Measurements from ENCODE around the gene VAPA.

The VAPA gene

DNA sequence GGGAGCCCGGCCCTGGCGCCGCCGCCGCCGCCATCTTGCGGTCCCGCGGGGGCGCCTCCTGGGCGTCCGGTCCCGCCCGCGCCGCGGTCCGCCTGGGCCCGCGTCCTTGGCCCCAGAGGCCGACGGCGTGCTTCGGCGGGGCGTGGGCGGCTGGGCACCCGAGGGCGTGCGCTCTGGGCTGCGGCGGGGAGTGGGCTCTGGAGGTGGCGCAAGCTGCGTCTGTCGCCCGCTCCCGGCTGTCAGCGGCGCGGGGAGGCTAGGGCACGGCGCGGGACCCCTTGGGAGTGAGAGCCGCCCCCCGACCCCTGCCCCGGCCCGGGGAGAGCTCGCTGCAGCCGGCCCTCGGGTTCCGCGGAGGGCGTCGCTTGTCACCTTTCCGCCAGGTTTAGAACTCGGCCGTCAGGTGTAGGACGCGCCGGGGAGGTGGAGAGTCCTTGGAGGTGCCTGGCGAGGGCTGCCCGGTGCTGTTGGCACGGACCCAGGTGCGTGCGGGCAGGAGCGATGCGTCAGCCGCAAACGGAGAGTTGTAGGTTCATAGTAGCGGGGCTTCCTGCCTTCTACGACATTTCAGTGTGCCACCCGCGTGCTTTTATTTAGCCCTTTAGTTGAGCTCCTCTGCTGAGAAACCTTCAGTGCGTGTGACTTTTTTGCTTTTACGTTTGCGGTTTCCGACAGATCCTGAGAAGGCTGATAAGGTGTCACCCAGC is 921 bp downstream of the VAPA start:
- Mint-ChIP-seq H3K4me1 (ENCODE audit: low read depth) (peaks cover 22% of the 10 kb centered on the region), H3K27ac (peak overlapping the region; percentile 85), H3K9me3 (no peaks in the 10 kb centered on the region), H3K36me3 (ENCODE audit: low read depth) (peaks cover 1% of the 10 kb centered on the region), H3K4me3 (peak overlapping the region; percentile 84), H3K27me3 (ENCODE audit: low read depth) (peaks cover under 1% of the 10 kb centered on the region)
- peak; percentile 76 for DNase-seq (ENCODE audit: low spot score)

DNA sequence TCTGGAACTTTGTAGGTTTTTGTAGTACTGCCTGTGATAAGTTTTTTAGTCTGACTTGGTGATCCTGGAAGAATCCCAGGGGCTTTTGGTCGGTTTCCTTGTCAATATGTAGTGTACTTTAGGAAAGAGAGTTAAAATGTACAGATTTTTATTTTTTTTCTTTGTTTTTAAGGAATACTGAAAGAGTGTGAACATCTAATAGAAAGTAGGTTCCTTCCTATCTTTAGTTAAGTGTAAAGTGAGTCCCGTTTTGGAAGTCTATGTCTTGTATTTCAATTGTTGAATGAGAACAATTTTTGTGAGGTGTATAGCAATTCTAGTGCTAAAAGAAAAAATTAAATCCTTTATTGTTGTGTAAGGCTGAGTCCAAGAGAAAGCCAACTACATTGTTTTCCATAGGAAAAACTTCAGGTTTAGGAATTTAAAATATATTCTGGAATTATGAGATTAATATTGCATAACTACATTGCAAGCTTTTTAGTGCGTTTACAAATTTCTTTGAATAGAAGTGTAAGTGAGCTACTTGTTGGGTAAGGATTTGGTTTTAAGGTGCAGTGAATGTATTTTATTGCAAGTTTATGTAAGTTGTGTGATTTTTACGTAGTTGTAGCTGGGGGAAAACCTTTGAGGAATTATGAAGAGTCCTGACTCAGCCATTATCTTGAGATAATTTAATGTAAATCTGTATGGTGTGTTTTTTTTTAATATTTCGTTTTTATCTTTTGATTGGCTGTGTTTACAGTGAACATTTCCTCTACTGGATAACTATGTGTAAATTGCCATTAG is 1.7 kb downstream of the VAPA start:
- H3K4me3 Mint-ChIP-seq = peak overlapping the region; percentile 84
- peak overlapping the region; percentile 85 for H3K27ac Mint-ChIP-seq
- no peaks in the 10 kb centered on the region for H3K27me3 Mint-ChIP-seq (ENCODE audit: low read depth)
- no peak for DNase-seq (ENCODE audit: low spot score)
- H3K36me3 Mint-ChIP-seq (ENCODE audit: low read depth) = peaks cover 1% of the 10 kb centered on the region
- peaks cover 22% of the 10 kb centered on the region for H3K4me1 Mint-ChIP-seq (ENCODE audit: low read depth)
- no peaks in the 10 kb centered on the region for H3K9me3 Mint-ChIP-seq

DNA sequence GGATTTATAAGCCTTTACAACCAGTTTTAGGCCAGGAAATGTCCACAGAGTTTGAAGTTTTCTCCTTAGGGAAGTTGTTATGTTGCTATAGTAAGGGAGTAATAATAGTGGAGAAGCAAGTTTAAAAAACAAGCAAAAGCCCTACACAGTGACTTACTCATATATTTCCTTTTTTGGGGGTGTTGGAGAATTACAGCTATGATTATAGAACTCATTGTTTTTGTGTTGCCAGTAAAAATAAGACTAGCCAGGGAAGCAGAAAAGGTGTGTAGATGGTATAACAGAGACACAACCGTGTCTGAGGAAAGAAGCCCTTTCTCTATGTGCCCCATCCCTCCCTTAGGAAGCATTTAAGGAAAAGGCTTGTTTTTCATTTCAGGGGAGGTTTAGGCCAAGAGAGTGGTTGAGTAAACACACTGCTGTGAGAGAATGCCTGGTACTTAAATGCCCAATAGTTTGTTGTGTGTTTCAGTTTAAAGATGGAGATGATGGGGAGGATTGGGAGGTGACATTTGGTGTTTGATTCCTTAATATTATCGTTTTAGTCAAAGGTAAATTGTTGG is 2.3 kb downstream of the VAPA start:
- H3K9me3 Mint-ChIP-seq = no peaks in the 10 kb centered on the region

DNA sequence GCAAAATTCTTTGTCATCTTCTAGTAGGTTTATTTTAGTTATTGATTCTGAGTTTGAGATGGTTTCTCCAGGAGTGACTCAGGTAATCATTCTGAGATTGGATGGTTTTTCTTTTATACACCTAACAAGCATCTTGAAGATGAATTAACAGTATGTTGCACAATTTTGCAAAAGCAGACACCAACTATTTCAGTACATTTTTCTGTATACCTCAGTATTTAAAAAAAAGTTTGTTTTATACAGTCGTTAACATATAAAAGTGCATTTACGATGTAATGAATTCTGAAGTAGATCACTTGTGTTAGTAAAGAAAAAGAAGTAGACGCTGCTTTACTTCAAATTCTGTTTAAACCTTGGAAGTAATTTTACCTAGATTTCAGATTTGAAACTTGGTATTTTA is 3.0 kb downstream of the VAPA start:
- DNase-seq (ENCODE audit: low spot score) = no peak
- Mint-ChIP-seq H3K27me3 (ENCODE audit: low read depth) (no peaks in the 10 kb centered on the region), H3K4me1 (ENCODE audit: low read depth) (peaks cover 25% of the 10 kb centered on the region), H3K9me3 (no peaks in the 10 kb centered on the region), H3K4me3 (peak overlapping the region; percentile 84), H3K27ac (no peak overlapping the region), H3K36me3 (ENCODE audit: low read depth) (peaks cover 1% of the 10 kb centered on the region)

More for the DNA sequence above, 2.3 kb downstream of the VAPA start:
- Mint-ChIP-seq H3K27ac (peak overlapping the region; percentile 43), H3K27me3 (ENCODE audit: low read depth) (no peaks in the 10 kb centered on the region), H3K36me3 (ENCODE audit: low read depth) (peaks cover 1% of the 10 kb centered on the region), H3K4me1 (ENCODE audit: low read depth) (peaks cover 22% of the 10 kb centered on the region), H3K4me3 (peak overlapping the region; percentile 84)
- no peak for DNase-seq (ENCODE audit: low spot score)

DNA sequence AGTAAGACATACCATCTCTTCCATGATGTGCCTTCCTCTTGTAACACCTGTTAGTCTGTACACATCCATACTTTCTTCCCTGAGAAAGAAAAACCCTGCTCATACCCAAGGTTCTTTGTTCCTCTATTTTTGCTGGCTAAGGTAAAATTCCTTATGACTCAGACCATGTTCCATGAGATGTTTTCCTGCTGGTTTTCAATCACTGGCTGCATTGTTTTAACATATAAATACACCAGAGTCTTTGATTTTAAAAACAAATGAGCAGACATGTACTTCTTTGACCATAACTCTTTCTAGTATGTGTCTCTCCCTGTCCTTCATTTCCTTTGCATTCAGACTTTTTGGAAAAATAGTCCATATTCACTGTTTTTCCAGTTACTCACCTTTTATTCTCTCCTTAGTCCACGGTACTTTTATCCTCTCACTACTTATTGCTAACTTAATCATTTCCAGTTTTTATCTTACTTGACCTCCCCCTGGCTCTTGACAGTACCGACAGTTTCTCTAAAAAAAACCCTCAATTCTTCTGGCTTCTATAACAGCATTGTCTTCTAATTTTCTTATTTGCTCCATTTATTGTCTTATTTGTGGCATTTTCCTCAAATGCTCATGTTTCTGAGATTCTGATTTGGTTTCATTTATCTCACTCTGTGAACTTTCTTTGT is 4.3 kb downstream of the VAPA start:
- H3K9me3 Mint-ChIP-seq = no peaks in the 10 kb centered on the region
- H3K36me3 Mint-ChIP-seq (ENCODE audit: low read depth) = peaks cover 2% of the 10 kb centered on the region
- no peak overlapping the region for H3K4me3 Mint-ChIP-seq
- no peak overlapping the region for H3K27ac Mint-ChIP-seq
- peaks cover 30% of the 10 kb centered on the region for H3K4me1 Mint-ChIP-seq (ENCODE audit: low read depth)
- H3K27me3 Mint-ChIP-seq (ENCODE audit: low read depth) = no peaks in the 10 kb centered on the region
- no peak for DNase-seq (ENCODE audit: low spot score)

DNA sequence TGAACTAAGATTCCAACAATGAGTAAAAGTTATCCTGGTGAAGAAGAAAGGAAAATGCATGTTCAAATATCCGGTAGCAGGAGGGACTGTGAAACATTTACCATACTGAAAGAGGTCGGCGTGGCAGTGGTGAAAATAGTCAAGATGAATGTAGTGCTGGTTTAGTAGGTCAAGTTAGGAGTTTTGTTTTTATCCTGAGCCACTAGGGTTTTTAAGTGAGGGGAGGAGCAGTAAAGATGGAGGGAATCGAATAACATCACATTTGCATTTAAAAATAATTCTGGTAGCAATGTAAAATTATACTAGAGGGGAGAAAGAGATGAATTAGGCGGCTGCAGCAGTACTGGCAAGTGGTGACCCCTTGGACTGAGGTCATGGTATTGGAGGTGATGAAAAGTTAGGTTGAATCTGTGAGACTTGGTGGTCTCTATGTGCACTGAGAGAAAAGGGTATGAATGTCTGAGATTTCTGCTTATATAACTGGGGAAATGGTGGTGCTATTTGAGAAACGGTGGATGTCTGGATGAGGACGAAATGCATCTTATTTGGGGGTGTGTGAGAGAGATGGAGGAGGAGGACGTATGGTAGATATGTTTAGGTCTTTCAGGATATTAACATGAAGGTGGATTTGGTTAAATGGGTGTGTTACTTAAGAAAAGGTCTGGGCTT is 5.9 kb downstream of the VAPA start:
- H3K4me3 Mint-ChIP-seq = no peak overlapping the region
- DNase-seq (ENCODE audit: low spot score) = no peak
- no peaks in the 10 kb centered on the region for H3K9me3 Mint-ChIP-seq
- peaks cover 38% of the 10 kb centered on the region for H3K4me1 Mint-ChIP-seq (ENCODE audit: low read depth)
- no peak overlapping the region for H3K27ac Mint-ChIP-seq
- H3K27me3 Mint-ChIP-seq (ENCODE audit: low read depth) = no peaks in the 10 kb centered on the region
- peaks cover 4% of the 10 kb centered on the region for H3K36me3 Mint-ChIP-seq (ENCODE audit: low read depth)

DNA sequence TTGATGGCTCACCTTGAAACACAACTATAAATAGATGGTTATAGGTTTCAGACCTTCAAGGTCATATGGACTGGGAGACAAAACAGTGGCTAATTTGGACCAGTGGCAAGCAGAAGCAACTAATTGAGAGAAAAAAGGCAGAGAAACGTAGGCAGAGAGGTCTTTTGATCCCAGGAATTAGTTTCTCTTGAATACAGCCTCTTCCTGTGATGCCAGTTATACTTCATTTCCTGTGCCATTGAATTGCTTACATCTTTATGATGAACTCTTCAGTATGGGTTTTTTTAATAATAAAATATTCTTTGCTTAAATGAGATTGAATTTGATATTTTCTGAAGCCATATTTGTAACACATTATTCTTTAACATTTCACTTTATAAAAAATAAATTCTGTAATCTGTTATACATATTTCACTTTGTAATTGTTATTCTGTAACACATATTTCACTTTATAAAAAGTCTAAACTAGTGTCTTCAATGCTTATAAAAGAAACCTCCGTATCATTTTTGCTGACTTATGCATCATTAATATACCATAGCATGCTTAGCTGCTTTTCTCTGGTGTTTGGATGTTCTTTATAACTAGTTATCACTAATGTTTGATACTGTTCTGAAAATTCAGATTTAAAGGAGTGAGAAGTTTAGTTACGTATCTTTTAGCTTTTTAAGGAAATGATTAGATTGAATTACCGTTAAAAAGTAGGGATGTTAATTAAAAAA is 8.9 kb downstream of the VAPA start:
- no peak overlapping the region for H3K27ac Mint-ChIP-seq
- no peaks in the 10 kb centered on the region for H3K9me3 Mint-ChIP-seq
- H3K36me3 Mint-ChIP-seq (ENCODE audit: low read depth) = peaks cover 4% of the 10 kb centered on the region
- no peaks in the 10 kb centered on the region for H3K27me3 Mint-ChIP-seq (ENCODE audit: low read depth)
- no peak for DNase-seq (ENCODE audit: low spot score)
- H3K4me3 Mint-ChIP-seq = no peak overlapping the region
- H3K4me1 Mint-ChIP-seq (ENCODE audit: low read depth) = peaks cover 37% of the 10 kb centered on the region

DNA sequence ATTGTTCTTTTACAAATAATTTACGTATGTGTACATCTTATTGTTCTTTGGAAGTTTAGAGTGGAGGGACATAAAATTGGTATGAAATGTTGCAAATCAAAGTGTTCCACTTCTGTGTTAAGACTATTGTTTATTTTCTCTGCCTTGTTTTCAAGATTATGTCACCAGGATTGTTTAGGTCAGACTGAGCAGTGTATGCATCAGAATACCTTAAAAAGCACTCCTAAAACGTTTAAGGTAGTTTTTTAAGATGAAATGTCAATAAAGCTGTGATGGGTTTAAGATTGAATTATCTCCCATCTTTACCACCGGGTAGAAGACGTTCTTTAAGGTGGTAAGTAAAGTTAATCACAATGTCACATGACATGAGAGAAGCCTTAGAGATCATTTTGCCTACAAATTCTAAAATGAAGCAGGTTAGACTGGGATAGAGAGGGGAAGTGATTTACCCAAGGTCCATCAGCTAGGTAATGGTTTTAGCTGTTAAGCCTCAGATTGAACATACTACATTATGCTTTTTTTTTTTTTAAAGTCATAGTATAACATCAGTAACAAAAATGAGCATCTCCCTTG is 10.6 kb downstream of the VAPA start:
- Mint-ChIP-seq H3K9me3 (no peaks in the 10 kb centered on the region), H3K4me1 (ENCODE audit: low read depth) (peaks cover 47% of the 10 kb centered on the region), H3K27me3 (ENCODE audit: low read depth) (no peaks in the 10 kb centered on the region), H3K36me3 (ENCODE audit: low read depth) (peaks cover 4% of the 10 kb centered on the region), H3K27ac (no peak overlapping the region), H3K4me3 (no peak overlapping the region)
- no peak for DNase-seq (ENCODE audit: low spot score)

DNA sequence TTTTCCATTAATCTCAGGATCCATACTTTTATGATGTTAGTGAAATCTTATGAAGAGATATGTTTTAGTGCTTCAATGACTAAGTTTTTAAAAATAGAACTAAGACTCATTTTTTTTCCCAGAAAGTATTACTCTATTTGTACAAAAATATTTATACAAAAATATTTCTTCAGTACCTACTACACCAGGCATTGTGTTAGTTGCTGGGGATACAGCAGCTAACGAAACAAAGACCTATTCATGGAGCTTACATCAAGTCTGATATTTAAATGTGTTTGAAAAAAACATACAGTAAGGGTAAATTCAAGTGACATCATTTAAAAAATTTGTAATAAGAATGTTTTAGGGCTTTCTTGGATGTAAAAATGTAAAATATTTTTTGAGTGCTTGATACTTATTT is 11.6 kb downstream of the VAPA start:
- no peak overlapping the region for H3K27ac Mint-ChIP-seq
- H3K9me3 Mint-ChIP-seq = no peaks in the 10 kb centered on the region
- DNase-seq (ENCODE audit: low spot score) = no peak
- no peaks in the 10 kb centered on the region for H3K27me3 Mint-ChIP-seq (ENCODE audit: low read depth)
- H3K36me3 Mint-ChIP-seq (ENCODE audit: low read depth) = peaks cover 4% of the 10 kb centered on the region
- no peak overlapping the region for H3K4me3 Mint-ChIP-seq
- peaks cover 52% of the 10 kb centered on the region for H3K4me1 Mint-ChIP-seq (ENCODE audit: low read depth)

DNA sequence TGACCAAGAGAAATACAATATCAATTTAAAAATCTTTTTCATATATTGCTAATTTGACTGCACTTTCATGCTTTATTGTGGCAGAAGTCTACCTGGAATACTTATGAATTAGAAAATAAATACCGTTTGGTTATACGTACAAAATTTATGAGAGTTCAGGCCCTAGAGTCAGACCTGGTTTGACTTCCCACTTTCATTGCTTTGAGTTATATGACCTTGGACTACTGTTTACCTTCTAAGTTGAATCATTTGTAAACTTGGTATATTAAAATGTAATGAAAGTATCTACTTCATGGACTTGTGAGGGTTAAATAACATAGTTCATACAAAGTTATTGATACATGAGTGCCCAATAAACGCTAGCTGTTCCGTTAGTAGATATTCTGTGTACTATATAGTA is 12.0 kb downstream of the VAPA start:
- no peaks in the 10 kb centered on the region for H3K9me3 Mint-ChIP-seq
- no peaks in the 10 kb centered on the region for H3K27me3 Mint-ChIP-seq (ENCODE audit: low read depth)
- peaks cover 4% of the 10 kb centered on the region for H3K36me3 Mint-ChIP-seq (ENCODE audit: low read depth)
- no peak for DNase-seq (ENCODE audit: low spot score)
- no peak overlapping the region for H3K27ac Mint-ChIP-seq
- peaks cover 53% of the 10 kb centered on the region for H3K4me1 Mint-ChIP-seq (ENCODE audit: low read depth)
- H3K4me3 Mint-ChIP-seq = no peak overlapping the region

DNA sequence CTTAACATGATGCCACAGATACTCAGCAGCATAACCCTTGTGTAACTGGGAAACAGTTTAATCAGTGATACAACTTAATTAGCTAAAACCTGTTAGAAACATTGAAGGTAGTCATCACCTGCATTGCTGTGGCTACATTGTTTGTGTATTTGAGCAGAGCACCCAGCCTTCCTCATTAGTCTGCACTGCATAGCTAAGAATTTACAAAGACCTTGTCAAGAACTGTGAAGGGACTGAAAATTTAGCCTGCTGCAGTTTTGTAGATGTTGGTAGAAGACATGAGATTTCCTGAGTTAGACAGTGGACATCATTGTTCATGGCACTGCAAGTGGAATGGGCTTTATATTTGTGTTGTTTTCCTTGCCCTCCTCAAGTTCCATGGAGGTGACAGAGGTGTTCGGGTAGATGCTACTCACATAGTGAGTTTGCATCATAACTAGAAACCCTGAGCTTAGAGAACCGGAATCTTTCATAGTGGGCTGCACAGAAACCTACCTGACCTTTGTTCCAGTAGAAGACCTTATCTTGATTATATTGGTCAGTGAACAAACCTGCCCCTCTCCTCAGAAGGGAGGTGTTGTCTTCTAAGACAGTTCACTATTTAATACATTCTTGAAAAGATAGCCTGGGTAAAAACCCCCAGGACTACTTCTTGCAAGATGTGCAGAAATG is 12.5 kb downstream of the VAPA start:
- Mint-ChIP-seq H3K27ac (no peak overlapping the region), H3K36me3 (ENCODE audit: low read depth) (peaks cover 4% of the 10 kb centered on the region), H3K4me3 (no peak overlapping the region), H3K27me3 (ENCODE audit: low read depth) (no peaks in the 10 kb centered on the region), H3K4me1 (ENCODE audit: low read depth) (peaks cover 53% of the 10 kb centered on the region), H3K9me3 (no peaks in the 10 kb centered on the region)
- no peak for DNase-seq (ENCODE audit: low spot score)

DNA sequence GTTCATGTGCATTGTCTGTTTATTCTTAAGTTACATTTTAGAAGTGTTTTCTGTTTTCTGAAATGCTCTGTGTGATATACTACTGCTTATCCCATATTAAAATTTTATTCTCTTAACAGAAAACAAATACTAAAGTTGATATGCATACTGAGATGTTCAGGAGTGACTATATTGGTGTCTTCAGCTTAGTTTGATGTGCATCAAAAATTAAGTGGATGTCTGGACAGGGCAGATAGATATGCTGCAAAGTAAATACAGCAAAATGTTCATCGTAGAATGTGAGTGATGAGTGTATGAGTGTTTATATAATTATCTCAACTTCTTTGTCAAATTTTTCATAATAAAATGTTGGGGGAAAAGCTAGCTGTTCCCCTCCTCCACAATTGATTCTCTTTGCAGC is 13.2 kb downstream of the VAPA start:
- peaks cover 51% of the 10 kb centered on the region for H3K4me1 Mint-ChIP-seq (ENCODE audit: low read depth)
- no peak overlapping the region for H3K27ac Mint-ChIP-seq
- H3K4me3 Mint-ChIP-seq = no peak overlapping the region
- DNase-seq (ENCODE audit: low spot score) = no peak
- H3K9me3 Mint-ChIP-seq = no peaks in the 10 kb centered on the region
- no peaks in the 10 kb centered on the region for H3K27me3 Mint-ChIP-seq (ENCODE audit: low read depth)
- peaks cover 4% of the 10 kb centered on the region for H3K36me3 Mint-ChIP-seq (ENCODE audit: low read depth)
